CD14-positive monocyte (primary cell): ENCODE measurements around the gene AMY1C. TPM values are rescaled to one million over a fixed set of nuclear protein-coding genes. Genes with fewer than 3 reads are reported as not detected.

Experiments
- DNase-seq, 3 donors: peaks; one replicate each; pipeline ENCODE4 v3.0.0-alpha.2; 2011 to 2022
- H2AFZ ChIP-seq: 2 replicates; pipeline ENCODE4 v1.6.0; 2012; ENCODE audit warnings: mild to moderate bottlenecking, low read depth, low read length, inconsistent platforms; ENCODE audit not compliant: insufficient read depth, poor library complexity, severe bottlenecking
- H3K27ac ChIP-seq, 2 donors: 1 replicate in 1 of 2; 2 replicates in 1 of 2; pipeline ENCODE4 v1.5.1; 2012 to 2013; ENCODE audit warnings: low read length in 2 of 2, control low read depth in 1 of 2, inconsistent platforms in 1 of 2, low read depth in 1 of 2, mild to moderate bottlenecking in 1 of 2
- H3K27me3 ChIP-seq, 2 donors: one replicate each; pipeline versions ENCODE4 v1.6.0 to v1.6.1; 2011 to 2013; ENCODE audit warnings: low read length in 2 of 2; ENCODE audit not compliant: control insufficient read depth in 2 of 2, insufficient read depth in 2 of 2
- H3K36me3 ChIP-seq, 2 donors: replicated peaks in 1 of 2; 1 replicate in 1 of 2; 2 replicates in 1 of 2; pipeline versions ENCODE4 v1.5.1 to v1.6.1; 2012 to 2013; ENCODE audit warnings: low read length in 2 of 2, control low read depth in 1 of 2, inconsistent platforms in 1 of 2, mild to moderate bottlenecking in 1 of 2; ENCODE audit not compliant: insufficient read depth in 2 of 2, control insufficient read depth in 1 of 2
- H3K4me1 ChIP-seq, 2 donors: 1 replicate in 1 of 2; 2 replicates in 1 of 2; pipeline versions ENCODE4 v1.5.1 to v1.6.1; 2012 to 2013; ENCODE audit warnings: low read length in 2 of 2, control low read depth in 1 of 2, inconsistent platforms in 1 of 2, mild to moderate bottlenecking in 1 of 2, moderate library complexity in 1 of 2; ENCODE audit not compliant: insufficient read depth in 2 of 2, control insufficient read depth in 1 of 2
- H3K4me2 ChIP-seq: replicated peaks from 2 replicates; pipeline ENCODE3; 2012; ENCODE audit warnings: low read length, moderate library complexity, mild to moderate bottlenecking; ENCODE audit not compliant: poor library complexity, severe bottlenecking; ENCODE audit errors: extremely low read depth
- H3K4me3 ChIP-seq, 3 experiments: fragments of 200-600 bp in 1 of 3; sonication (generic) in 1 of 3; replicated peaks in 1 of 3; 1 replicate in 2 of 3; 2 replicates in 1 of 3; pipeline ENCODE4 v1.5.1; 2011 to 2013; ENCODE audit warnings: low read length in 3 of 3, mild to moderate bottlenecking in 3 of 3, control low read depth in 2 of 3, low read depth in 2 of 3, inconsistent platforms in 1 of 3, moderate library complexity in 1 of 3
- H3K79me2 ChIP-seq: 2 replicates; pipeline ENCODE4 v1.6.0; 2012; ENCODE audit warnings: mild to moderate bottlenecking, control low read depth, inconsistent platforms, low read length, moderate library complexity; ENCODE audit not compliant: insufficient read depth
- H3K9ac ChIP-seq: 2 replicates; pipeline ENCODE4 v1.6.0; 2017; ENCODE audit warnings: low read length, mild to moderate bottlenecking; ENCODE audit not compliant: insufficient read depth, poor library complexity, severe bottlenecking
- H3K9me3 ChIP-seq, 2 donors: replicated peaks in 1 of 2; 1 replicate in 1 of 2; 2 replicates in 1 of 2; pipeline versions ENCODE4 v1.5.1 to v1.6.1; 2012 to 2013; ENCODE audit warnings: low read length in 2 of 2, control low read depth in 1 of 2; ENCODE audit not compliant: control insufficient read depth in 1 of 2, insufficient read depth in 1 of 2
- H4K20me1 ChIP-seq: 2 replicates; pipeline ENCODE4 v1.6.0; 2012; ENCODE audit warnings: mild to moderate bottlenecking, low read length, control low read depth, moderate library complexity; ENCODE audit not compliant: insufficient read depth
- H3K27ac Mint-ChIP-seq, 7 donors: one replicate each; pipeline ENCODE4 v1.8.0; 2020; ENCODE audit warnings: mild to moderate bottlenecking in 7 of 7, mixed read lengths in 7 of 7, moderate library complexity in 6 of 7, inconsistent platforms in 2 of 7
- H3K27me3 Mint-ChIP-seq, 3 donors: one replicate each; pipeline ENCODE4 v1.8.0; 2021 to 2022; ENCODE audit warnings: low read depth in 3 of 3, mild to moderate bottlenecking in 3 of 3, mixed read lengths in 3 of 3, moderate library complexity in 3 of 3, inconsistent platforms in 1 of 3
- H3K36me3 Mint-ChIP-seq, 2 donors: one replicate each; pipeline ENCODE4 v1.8.0; 2020; ENCODE audit warnings: mixed read lengths in 2 of 2, inconsistent platforms in 1 of 2, mild to moderate bottlenecking in 1 of 2
- H3K4me1 Mint-ChIP-seq: one replicate; pipeline ENCODE4 v1.8.0; 2020; ENCODE audit warnings: mild to moderate bottlenecking, mixed read lengths
- H3K4me3 Mint-ChIP-seq, 2 donors: one replicate each; pipeline ENCODE4 v1.8.0; 2020; ENCODE audit warnings: mild to moderate bottlenecking in 2 of 2, mixed read lengths in 2 of 2, moderate library complexity in 1 of 2
- H3K9me3 Mint-ChIP-seq, 7 donors: one replicate each; pipeline ENCODE4 v1.8.0; 2020 to 2022; ENCODE audit warnings: mixed read lengths in 7 of 7, mild to moderate bottlenecking in 6 of 7, moderate library complexity in 6 of 7, inconsistent platforms in 2 of 7
- CTCF ChIP-seq: fragments of 200-600 bp; IDR thresholded peaks from one replicate; pipeline ENCODE4 v1.8.0; 2022; ENCODE audit warnings: antibody characterized with exemption, mild to moderate bottlenecking
- WGBS: methylation state at CpG from one replicate; pipeline ENCODE4 v1.1.5; 2013; ENCODE audit warnings: missing lambda C conversion rate; ENCODE audit not compliant: insufficient coverage; 5-methylcytosine and 5-hydroxymethylcytosine counted together
- intact Hi-C, 2 donors: fragments of 100-400 bp; cut with micrococcal nuclease; formaldehyde crosslinking; loops; one replicate each; pipeline versions ENCODE4 v1.15.0 to v1.15.1; 2023
- polyA plus RNA-seq, 3 donors: library from polyadenylated mRNA; depleted of rRNA in 1 of 3; unstranded in 2 of 3; stranded (reverse) in 1 of 3; fragments of 300-500 nt in 2 of 3; fragments of >200 nt in 1 of 3; fragmentation: Illumina TruSeq in 2 of 3; gene quantifications; 1 replicate in 2 of 3; 2 replicates in 1 of 3; pipeline ENCODE4 v1.2.3, GENCODE V29; 2012 to 2021

Gene AMY1C
- polyA plus RNA-seq, 3 donors, result not detected

- no peaks in the 10 kb centered on the region for H3K9me3 Mint-ChIP-seq
- 67% methylated on average over 1 of the region's 4 CpGs for WGBS
- H3K27ac Mint-ChIP-seq, result no peak overlapping the region
- intact Hi-C loops, result no loop called here
- no peak overlapping the region for H3K4me3 ChIP-seq
- H4K20me1 ChIP-seq, result no peaks in the 10 kb centered on the region
- no peak for DNase-seq
- H3K4me2 ChIP-seq, result no peak overlapping the region
- no peaks in the 10 kb centered on the region for H3K4me1 ChIP-seq
- no peaks in the 10 kb centered on the region for H3K36me3 ChIP-seq
- H3K36me3 Mint-ChIP-seq, result no peaks in the 10 kb centered on the region
- TF ChIP-seq CTCF, result no peak
- no peaks in the 10 kb centered on the region for H3K79me2 ChIP-seq
- no peak overlapping the region for H3K4me3 Mint-ChIP-seq
- no peaks in the 10 kb centered on the region for H3K9me3 ChIP-seq
- no peaks in the 10 kb centered on the region for H3K27me3 Mint-ChIP-seq
- no peak overlapping the region for H3K9ac ChIP-seq
- no peak overlapping the region for H2AFZ ChIP-seq
- no peaks in the 10 kb centered on the region for H3K27me3 ChIP-seq
- H3K4me1 Mint-ChIP-seq, result no peaks in the 10 kb centered on the region
- H3K27ac ChIP-seq, result no peak overlapping the region
These were observed 34.3 kb downstream of the AMY1C start for GRCh38 chr1:103783944-103784377.

- Mint-ChIP-seq H3K4me3 (no peak overlapping the region), H3K36me3 (no peaks in the 10 kb centered on the region), H3K4me1 (no peaks in the 10 kb centered on the region), H3K27me3 (peaks cover 0 to 3% (median 0%) of the 10 kb centered on the region in 3 donors), H3K27ac (no peak overlapping the region), H3K9me3 (no peaks in the 10 kb centered on the region)
- Histone ChIP-seq H3K4me1 (no peaks in the 10 kb centered on the region), H3K9me3 (no peaks in the 10 kb centered on the region), H3K27ac (no peak overlapping the region), H3K27me3 (no peaks in the 10 kb centered on the region), H3K4me2 (no peak overlapping the region), H3K79me2 (no peaks in the 10 kb centered on the region), H2AFZ (no peak overlapping the region), H3K9ac (no peak overlapping the region), H3K4me3 (no peak overlapping the region), H4K20me1 (no peaks in the 10 kb centered on the region), H3K36me3 (no peaks in the 10 kb centered on the region)
- intact Hi-C loops, result no loop called here
- no CpG with 5 or more reads among the region's 1 CpG for WGBS
- no peak for DNase-seq
- TF ChIP-seq CTCF, result no peak
These were observed 38.7 kb downstream of the AMY1C start for GRCh38 chr1:103788377-103788776.
